Uterus (tissue), 4 donors: ENCODE data around the gene MPZL2. TPM values are rescaled to one million over a fixed set of nuclear protein-coding genes. Genes with fewer than 3 reads are reported as not detected.

ENCODE experiments used
- DNase-seq, 2 donors: peaks; one replicate each; pipeline ENCODE4 v3.0.0-alpha.2; 2019 to 2020
- H3K27ac ChIP-seq, 2 donors: fragments of 200-600 bp; sonication (generic); 1 replicate in 1 of 2; 2 replicates in 1 of 2; pipeline ENCODE4 v1.5.1; 2016 to 2018
- H3K27me3 ChIP-seq, 2 donors: fragments of 200-600 bp; sonication (generic); one replicate each; pipeline ENCODE4 v1.5.1; 2018 to 2019; ENCODE audit warnings: control low read depth in 1 of 2
- H3K36me3 ChIP-seq, 2 donors: fragments of 200-600 bp; sonication (generic); one replicate each; pipeline ENCODE4 v1.5.1; 2019; ENCODE audit warnings: control low read depth in 1 of 2
- H3K4me1 ChIP-seq, 2 donors: fragments of 200-600 bp; sonication (generic); one replicate each; pipeline ENCODE4 v1.5.1; 2018 to 2019; ENCODE audit warnings: control low read depth in 1 of 2
- H3K4me3 ChIP-seq, 2 donors: fragments of 200-600 bp; sonication (generic); 1 replicate in 1 of 2; 2 replicates in 1 of 2; pipeline ENCODE4 v1.5.1; 2018 to 2019; ENCODE audit warnings: mild to moderate bottlenecking in 1 of 2
- H3K9me3 ChIP-seq, 2 donors: fragments of 200-600 bp; sonication (generic); one replicate each; pipeline ENCODE4 v1.5.1; 2019; ENCODE audit warnings: control low read depth in 1 of 2
- CTCF ChIP-seq, 4 experiments: fragments of 200-600 bp in 2 of 4; fragments of 450-650 bp in 2 of 4; sonication (generic) in 2 of 4; IDR thresholded peaks; one replicate each; pipeline ENCODE4 v1.5.1; 2016 to 2019; ENCODE audit warnings: antibody characterized with exemption in 4 of 4, mild to moderate bottlenecking in 2 of 4, moderate library complexity in 1 of 4
- POLR2A ChIP-seq, 2 donors: fragments of 450-650 bp; IDR thresholded peaks; one replicate each; pipeline ENCODE4 v1.6.1; 2016; ENCODE audit warnings: antibody characterized with exemption in 2 of 2, mild to moderate bottlenecking in 1 of 2, moderate library complexity in 1 of 2
- intact Hi-C: fragments of 100-400 bp; cut with DNase I; formaldehyde crosslinking; loops from one replicate; pipeline ENCODE4 v1.15.1; 2023; ENCODE audit warnings: low total_unique reads
- total RNA-seq, 4 donors: library from RNA; depleted of rRNA in 3 of 4; stranded (reverse); fragments of >200 nt in 3 of 4; gene quantifications; one replicate each; pipeline versions ENCODE4 v1.1.0 to v1.2.4, GENCODE V29; 2014 to 2023
- donor health status: DM: yes; HTN: yes; CAD: no.

MPZL2 gene
- total RNA-seq, 4 donors from 2014 or later: 40.9 to 191 (median 73.9) TPM

GRCh38 chr11:118265954-118266353, 1.9 kb upstream of the MPZL2 start:
- no peaks in the 10 kb centered on the region for H3K4me1 ChIP-seq
- H3K9me3 ChIP-seq: no peaks in the 10 kb centered on the region
- intact Hi-C loops: no loop called here
- no peaks in the 10 kb centered on the region for H3K36me3 ChIP-seq
- peak; percentile 22 to 62 for DNase-seq
- no peak for TF ChIP-seq POLR2A (IDR thresholded peaks at IDR 0.05)
- no peak for TF ChIP-seq CTCF (IDR thresholded peaks at IDR 0.05)
- H3K27me3 ChIP-seq: peaks cover 0 to 11% of the 10 kb centered on the region in 2 donors
- H3K27ac ChIP-seq: peak overlapping the region; percentile 30 to 64
- H3K4me3 ChIP-seq: no peak overlapping the region

- TF ChIP-seq POLR2A (IDR thresholded peaks at IDR 0.05): no peak
- TF ChIP-seq CTCF (IDR thresholded peaks at IDR 0.05): no peak
- Histone ChIP-seq H3K27ac (peak overlapping the region; percentile 23 to 48), H3K9me3 (no peaks in the 10 kb centered on the region), H3K27me3 (peaks cover 0 to 11% of the 10 kb centered on the region in 2 donors), H3K4me1 (no peaks in the 10 kb centered on the region), H3K36me3 (no peaks in the 10 kb centered on the region), H3K4me3 (peak overlapping the region in 1 of 2 donors; percentile 18)
- intact Hi-C loops: no loop called here
- DNase-seq: no peak
Observed at GRCh38 chr11:118264569-118265465, 720 bp upstream of the MPZL2 start.

- peak overlapping the region; percentile 48 to 51 for H3K27ac ChIP-seq
- no peak for TF ChIP-seq POLR2A (IDR thresholded peaks at IDR 0.05)
- TF ChIP-seq CTCF (IDR thresholded peaks at IDR 0.05): no peak
- intact Hi-C loops: no loop called here
Observed at GRCh38 chr11:118263112-118263511, 985 bp downstream of the MPZL2 start.

GRCh38 chr11:118260353-118260752, 3.7 kb downstream of the MPZL2 start:
- no peak overlapping the region for H3K4me3 ChIP-seq
- H3K27ac ChIP-seq: no peak overlapping the region
- DNase-seq: no peak
- H3K4me1 ChIP-seq: no peaks in the 10 kb centered on the region
- no peaks in the 10 kb centered on the region for H3K36me3 ChIP-seq
- TF ChIP-seq POLR2A (IDR thresholded peaks at IDR 0.05): no peak
- no peak for TF ChIP-seq CTCF (IDR thresholded peaks at IDR 0.05)
- intact Hi-C loops: no loop called here
- no peaks in the 10 kb centered on the region for H3K9me3 ChIP-seq
- peaks cover 0 to 11% of the 10 kb centered on the region in 2 donors for H3K27me3 ChIP-seq

More at GRCh38 chr11:118263112-118263511, 985 bp downstream of the MPZL2 start:
- Histone ChIP-seq H3K4me3 (peak overlapping the region in 1 of 2 donors; percentile 18), H3K4me1 (no peaks in the 10 kb centered on the region), H3K27me3 (peaks cover 0 to 11% of the 10 kb centered on the region in 2 donors), H3K9me3 (no peaks in the 10 kb centered on the region), H3K36me3 (no peaks in the 10 kb centered on the region)
- DNase-seq: no peak

GRCh38 chr11:118259138-118259537, 5.0 kb downstream of the MPZL2 start:
- TF ChIP-seq CTCF (IDR thresholded peaks at IDR 0.05): no peak
- TF ChIP-seq POLR2A (IDR thresholded peaks at IDR 0.05): no peak
- Histone ChIP-seq H3K36me3 (no peaks in the 10 kb centered on the region), H3K4me1 (no peaks in the 10 kb centered on the region), H3K27me3 (peaks cover 0 to 12% of the 10 kb centered on the region in 2 donors), H3K27ac (no peak overlapping the region), H3K9me3 (no peaks in the 10 kb centered on the region), H3K4me3 (no peak overlapping the region)
- intact Hi-C loops: no loop called here
- DNase-seq: no peak
